ENCODE measurements around the gene ARHGAP42. TPM values are rescaled to one million over a fixed set of nuclear protein-coding genes. Genes with fewer than 3 reads are reported as not detected.

The ARHGAP42 gene
- total RNA-seq, 4 donors from 2014 or later = 24.5 to 49.5 (median 26.7) TPM

DNA sequence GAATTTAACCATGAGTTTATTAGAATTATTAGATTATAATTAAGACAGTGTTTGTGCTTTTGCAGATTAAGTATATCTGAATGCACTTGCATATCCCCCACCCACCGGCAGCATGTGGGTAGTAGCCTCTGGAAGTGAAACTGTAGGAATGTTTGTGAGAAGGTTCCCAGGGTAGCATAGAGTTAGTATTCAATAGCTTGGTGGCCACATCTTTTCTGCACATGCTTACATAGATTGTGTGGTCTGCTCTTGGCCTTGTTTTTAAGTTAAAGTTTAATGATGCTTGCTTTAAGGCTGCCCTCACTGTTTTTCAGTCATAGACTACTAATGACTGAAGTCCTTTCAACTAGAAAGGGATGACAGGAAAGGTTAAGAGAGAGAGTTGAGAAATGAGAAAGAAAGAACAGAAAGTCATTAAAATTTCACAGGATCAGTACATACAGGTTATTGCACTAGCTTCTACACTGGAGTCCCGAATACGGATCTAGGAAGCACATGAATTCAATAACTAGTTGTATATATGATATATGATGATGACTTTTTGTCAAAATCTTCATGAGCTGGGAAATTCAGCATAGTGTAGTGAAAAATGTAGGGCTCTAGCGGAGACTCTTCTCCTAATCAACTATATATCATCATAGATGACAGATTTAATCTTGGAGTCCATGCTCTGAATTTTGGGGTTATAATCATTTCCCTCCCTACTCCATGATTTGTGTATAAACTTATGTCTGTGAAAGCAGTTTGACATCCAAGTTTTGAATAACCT is 137.1 kb downstream of the ARHGAP42 start:
- H3K4me1 ChIP-seq = no peaks in the 10 kb centered on the region
- no peak overlapping the region for H3K27ac ChIP-seq
- TF ChIP-seq POLR2A (IDR thresholded peaks at IDR 0.05) = no peak
- TF ChIP-seq CTCF (IDR thresholded peaks at IDR 0.05) = no peak
- H3K36me3 ChIP-seq = no peaks in the 10 kb centered on the region
- no peaks in the 10 kb centered on the region for H3K27me3 ChIP-seq
- no peak overlapping the region for H3K4me3 ChIP-seq
- no peak for DNase-seq
- H3K9me3 ChIP-seq = no peaks in the 10 kb centered on the region

- H3K27ac ChIP-seq = no peak overlapping the region
- no peaks in the 10 kb centered on the region for H3K36me3 ChIP-seq
- no peaks in the 10 kb centered on the region for H3K9me3 ChIP-seq
- no peak for TF ChIP-seq POLR2A (IDR thresholded peaks at IDR 0.05)
- no peak for TF ChIP-seq CTCF (IDR thresholded peaks at IDR 0.05)
- H3K4me1 ChIP-seq = no peaks in the 10 kb centered on the region
- no peaks in the 10 kb centered on the region for H3K27me3 ChIP-seq
- no peak overlapping the region for H3K4me3 ChIP-seq
- no peak for DNase-seq
Observed at GRCh38 chr11:100825626-100826025, 138.5 kb downstream of the ARHGAP42 start.

- Histone ChIP-seq H3K4me3 (no peak overlapping the region), H3K4me1 (no peaks in the 10 kb centered on the region), H3K27ac (no peak overlapping the region), H3K36me3 (no peaks in the 10 kb centered on the region), H3K9me3 (no peaks in the 10 kb centered on the region), H3K27me3 (no peaks in the 10 kb centered on the region)
- TF ChIP-seq CTCF (IDR thresholded peaks at IDR 0.05) (peak in 3 of 6 experiments; percentile 13 to 21 (median 19)), POLR2A (IDR thresholded peaks at IDR 0.05) (no peak)
- no peak for DNase-seq
Observed at GRCh38 chr11:100827934-100828661, 141.0 kb downstream of the ARHGAP42 start.

GRCh38 chr11:100830274-100830673 is 143.2 kb downstream of the ARHGAP42 start:
- Histone ChIP-seq H3K4me1 (no peaks in the 10 kb centered on the region), H3K4me3 (no peak overlapping the region), H3K9me3 (no peaks in the 10 kb centered on the region), H3K27ac (no peak overlapping the region), H3K36me3 (no peaks in the 10 kb centered on the region), H3K27me3 (no peaks in the 10 kb centered on the region)
- no peak for DNase-seq
- no peak for TF ChIP-seq POLR2A (IDR thresholded peaks at IDR 0.05)
- no peak for TF ChIP-seq CTCF (IDR thresholded peaks at IDR 0.05)

GRCh38 chr11:100830978-100831732 is 144.1 kb downstream of the ARHGAP42 start:
- Histone ChIP-seq H3K4me3 (no peak overlapping the region), H3K27ac (no peak overlapping the region), H3K4me1 (no peaks in the 10 kb centered on the region), H3K27me3 (no peaks in the 10 kb centered on the region), H3K9me3 (no peaks in the 10 kb centered on the region), H3K36me3 (no peaks in the 10 kb centered on the region)
- DNase-seq = no peak
- TF ChIP-seq POLR2A (IDR thresholded peaks at IDR 0.05) (no peak), CTCF (IDR thresholded peaks at IDR 0.05) (no peak)
